Activated CD4-positive, CD25-positive, alpha-beta regulatory T cell treated with anti-CD3 and anti-CD28 coated beads, Interleukin-2, amount 50 U/mL, for 72 hours (primary cell): ENCODE data around the gene SLC25A26.
"Not testable (repeated sequence)": the region's sequence is repeated elsewhere in the genome, so short reads cannot be mapped to it uniquely, and the experiment has no call there.

Experiments
- DNase-seq: peaks from one replicate; pipeline ENCODE4 v3.0.0; 2021

SLC25A26 gene

DNA sequence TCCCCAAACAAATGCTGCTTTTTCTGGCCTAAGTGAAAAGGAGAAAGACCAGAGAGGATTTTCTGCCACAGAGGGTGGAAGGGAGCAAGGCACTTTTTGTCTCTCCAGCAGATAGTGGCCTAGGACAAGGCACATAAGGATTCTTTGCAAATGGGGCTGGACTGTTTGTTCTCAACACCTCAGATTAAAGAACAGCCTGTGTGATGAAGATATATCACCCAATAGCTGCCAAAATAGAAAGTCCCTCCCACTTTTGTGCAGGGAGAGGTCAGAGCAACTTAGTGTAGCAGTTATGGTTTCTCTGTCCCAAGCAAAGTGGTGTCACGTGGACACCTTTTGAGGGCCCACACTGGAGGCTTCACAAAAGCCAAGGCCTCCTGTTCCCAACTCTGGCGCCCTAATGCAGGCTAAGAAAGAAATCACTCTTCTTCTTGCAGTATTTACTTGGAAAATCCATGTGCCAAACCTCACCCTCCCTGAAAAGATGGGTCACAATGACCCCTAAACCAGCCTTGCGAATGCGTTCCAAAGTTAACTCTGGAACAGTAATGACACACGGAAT, 195.1 kb downstream of the SLC25A26 start:
- DNase-seq = no peak

DNA sequence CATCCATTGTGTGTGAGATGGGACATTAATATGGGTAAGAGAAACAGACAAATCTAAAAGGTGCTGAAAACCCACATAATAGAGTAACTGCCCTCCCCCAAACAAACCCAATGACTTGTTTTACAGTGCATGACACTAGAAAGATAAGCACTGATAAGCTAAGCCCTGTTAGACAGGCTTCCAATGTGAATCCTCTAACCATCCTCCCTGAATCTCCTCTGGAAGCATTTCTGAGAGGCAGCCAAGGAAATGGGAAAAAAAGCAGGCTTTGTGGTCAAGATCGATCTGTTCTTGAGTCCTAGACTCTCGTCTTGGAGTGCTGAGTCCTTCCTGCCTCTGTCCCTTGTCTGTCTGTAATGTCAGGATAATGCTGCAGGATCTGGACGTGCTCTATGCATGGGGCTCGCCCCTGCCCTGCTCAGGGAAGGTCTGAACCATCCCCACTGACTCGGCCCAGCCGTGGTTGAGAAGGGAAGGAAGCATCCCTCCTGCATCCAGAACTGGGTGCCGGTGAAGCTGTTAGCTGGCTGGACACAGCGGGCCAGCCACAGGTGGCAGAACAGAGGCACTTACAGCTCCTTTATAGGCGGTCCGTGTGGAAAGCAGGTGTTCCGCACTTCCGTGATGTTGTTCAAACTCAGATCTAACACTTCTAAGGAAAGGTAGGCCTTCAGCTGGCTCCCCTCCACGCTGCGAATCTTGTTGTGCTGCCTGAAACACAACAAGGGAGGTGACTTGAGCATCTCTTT, 195.9 kb downstream of the SLC25A26 start:
- no peak for DNase-seq

DNA sequence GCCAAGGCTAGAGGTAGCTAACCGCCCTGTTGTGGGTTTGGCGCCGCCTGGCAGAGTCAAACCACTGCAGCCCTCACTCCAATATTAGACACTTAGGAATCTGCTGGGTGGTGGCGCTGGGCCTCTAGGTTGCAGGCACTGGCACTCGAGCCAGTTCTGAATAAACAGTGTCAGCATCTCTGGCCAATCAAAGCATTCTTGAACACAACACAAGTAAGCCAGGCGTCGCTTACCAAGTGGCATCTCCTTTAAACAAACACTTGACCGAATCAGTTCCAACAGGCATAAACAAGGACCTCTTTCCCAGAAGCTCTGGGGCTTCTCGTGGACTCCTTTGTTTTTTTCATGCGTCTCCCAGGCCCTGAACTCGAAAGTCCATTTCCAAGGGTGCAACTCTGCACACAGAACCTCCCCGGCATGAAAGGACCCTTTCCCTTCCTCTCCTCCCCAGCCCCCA, 197.7 kb downstream of the SLC25A26 start:
- no peak for DNase-seq

DNA sequence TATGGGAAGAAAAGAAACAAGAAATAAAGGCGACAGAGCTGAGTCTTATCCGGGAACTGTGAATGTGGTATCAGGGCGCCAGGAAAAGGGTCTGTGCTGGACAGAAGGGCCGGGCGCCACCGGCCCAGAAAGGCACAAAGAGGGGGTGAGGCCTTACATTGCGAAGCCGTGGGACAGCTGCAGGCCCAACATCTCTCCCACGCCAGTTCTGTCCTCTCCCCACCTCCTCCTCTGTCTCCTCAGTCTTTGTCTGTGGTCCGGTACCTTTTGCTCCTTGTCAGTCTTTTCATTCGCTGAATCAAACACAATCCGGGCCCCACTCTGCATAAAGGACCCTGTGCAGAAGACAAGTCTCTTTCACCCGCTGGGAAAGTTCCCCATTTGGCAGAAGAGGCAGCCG, 198.2 kb downstream of the SLC25A26 start:
- no peak for DNase-seq

DNA sequence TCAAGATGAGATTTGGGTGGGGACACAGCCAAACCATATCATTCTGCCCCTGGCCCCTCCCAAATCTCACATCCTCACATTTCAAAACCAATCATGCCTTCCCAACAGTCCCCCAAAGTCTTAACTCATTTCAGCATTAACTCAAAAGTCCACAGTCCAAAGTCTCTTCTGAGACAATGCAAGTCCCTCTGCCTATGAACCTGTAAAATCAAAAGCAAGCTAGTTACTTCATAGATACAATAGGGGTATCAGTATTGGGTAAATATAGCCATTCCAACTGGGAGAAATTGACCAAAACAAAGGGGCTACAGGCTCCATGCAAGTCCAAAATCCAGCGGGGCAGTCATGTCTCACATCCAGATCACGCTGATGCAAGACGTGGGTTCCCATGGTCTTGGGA, 200.3 kb downstream of the SLC25A26 start:
- not testable (repeated sequence) for DNase-seq

DNA sequence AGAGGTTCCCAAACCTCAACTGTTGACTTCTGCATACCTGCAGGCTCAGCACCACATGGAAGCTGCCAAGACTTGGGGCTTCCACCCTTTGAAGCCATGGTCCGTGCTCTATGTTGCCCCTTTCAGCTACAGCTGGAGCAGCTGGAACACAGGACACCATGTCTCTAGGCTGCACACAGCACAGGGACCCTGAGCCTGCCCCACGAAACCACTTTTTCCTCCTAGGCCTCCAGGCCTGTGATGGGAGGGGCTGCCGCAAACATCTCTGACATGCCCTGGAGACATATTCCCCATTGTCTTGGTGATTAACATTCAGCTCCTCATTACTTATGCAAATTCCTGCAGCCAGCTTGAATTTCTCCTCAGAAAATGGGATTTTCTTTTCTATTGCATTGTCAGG, 201.1 kb downstream of the SLC25A26 start:
- not testable (repeated sequence) for DNase-seq

DNA sequence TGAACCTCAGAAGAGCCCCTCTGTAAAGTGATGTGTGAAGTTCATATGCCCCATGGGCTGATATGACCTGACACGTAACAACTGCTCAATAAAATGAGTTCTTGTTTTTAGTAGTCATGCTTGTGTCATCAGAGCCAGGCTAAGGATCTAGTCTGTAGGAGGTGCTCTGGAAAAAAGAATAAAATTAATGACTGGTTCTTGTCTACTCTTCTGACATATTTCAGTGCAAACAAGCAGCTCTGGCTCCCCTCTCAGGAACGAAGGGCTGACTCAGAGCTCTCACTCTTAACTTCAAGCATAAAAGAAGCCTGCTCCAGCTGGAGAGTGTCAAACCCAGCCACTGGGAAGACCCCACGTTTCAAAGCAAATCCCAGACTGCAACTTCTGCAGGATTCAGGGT, 203.0 kb downstream of the SLC25A26 start:
- no peak for DNase-seq

DNA sequence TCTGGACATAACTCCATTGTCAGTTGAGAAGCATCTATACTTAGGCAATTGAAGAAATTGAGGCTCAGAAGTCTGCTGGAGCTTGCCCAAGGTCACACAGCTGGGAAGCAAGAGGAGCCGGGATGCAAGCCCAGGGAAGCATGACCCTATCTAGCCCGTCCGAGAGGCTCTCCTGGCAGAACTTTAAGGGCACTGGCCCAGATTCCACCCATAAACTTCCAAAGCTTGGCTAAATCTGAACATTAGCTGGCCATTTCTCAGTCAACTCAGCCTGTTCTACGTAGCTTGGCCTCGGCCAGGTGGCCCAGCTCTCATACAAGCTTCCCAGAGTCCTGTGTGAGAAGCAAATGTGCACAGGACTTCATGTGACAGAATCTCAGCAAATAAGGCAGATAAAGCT, 204.2 kb downstream of the SLC25A26 start:
- no peak for DNase-seq

DNA sequence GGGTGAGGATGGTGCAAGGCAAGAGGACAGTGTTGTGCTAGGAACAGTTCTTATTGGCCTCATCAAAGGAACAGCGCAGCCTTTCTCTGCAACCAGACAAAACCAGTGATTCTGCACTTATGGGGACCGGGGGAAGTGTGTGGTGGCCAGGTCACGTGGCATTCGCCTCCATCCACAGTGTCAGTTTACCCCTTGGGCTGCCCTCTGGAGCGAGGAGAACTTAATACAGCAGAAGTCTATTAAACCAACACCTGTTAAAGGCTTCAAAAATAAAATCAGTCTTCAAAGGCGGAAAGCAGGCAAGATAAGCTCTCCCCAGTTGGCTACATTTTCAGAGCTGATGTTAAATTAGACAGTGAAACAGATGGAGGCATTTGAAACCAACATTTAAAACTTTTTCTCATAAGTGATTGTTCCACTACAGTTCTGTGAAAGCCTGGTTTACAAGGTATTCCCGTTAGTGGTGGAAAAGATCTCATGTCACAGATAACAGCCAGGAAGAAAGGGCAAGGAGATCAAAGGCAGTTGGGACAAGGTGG, 204.8 kb downstream of the SLC25A26 start:
- DNase-seq = no peak

DNA sequence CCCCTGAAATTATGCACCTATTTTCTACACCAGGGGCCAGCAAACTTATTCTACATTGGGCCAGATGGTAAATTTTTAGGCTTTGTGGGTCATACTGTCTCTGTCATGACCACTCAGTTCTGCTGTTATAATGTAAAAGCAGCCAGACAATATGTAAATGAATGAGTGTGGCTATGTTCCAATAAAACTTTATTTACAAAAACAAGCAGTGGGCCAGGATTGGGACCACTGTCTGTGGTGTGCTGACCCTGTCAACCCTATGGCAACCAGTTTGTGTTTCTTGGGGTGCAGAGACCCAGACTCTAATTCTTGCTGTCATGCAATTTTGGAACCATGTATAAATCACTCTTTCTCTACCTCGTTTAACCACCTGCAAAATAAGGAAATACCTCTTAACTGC, 205.3 kb downstream of the SLC25A26 start:
- no peak for DNase-seq

DNA sequence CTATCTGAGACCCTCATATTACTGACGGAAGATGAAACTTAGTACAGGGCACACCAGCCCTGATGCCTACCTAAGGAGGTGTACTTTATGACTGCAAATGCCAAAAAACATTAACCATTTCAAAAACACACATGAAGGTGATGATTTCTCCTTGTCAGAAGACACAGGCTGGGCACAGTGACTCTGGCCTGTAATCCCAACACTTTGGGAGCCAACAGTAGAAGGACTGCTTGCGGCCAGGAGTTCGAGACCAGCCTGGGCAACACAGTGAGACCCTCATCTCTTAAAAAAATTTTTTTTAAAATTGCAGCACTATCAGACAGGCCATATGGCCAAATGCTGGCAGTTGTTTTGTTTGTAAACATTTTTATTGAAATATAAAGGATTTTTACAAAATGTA, 206.6 kb downstream of the SLC25A26 start:
- no peak for DNase-seq

DNA sequence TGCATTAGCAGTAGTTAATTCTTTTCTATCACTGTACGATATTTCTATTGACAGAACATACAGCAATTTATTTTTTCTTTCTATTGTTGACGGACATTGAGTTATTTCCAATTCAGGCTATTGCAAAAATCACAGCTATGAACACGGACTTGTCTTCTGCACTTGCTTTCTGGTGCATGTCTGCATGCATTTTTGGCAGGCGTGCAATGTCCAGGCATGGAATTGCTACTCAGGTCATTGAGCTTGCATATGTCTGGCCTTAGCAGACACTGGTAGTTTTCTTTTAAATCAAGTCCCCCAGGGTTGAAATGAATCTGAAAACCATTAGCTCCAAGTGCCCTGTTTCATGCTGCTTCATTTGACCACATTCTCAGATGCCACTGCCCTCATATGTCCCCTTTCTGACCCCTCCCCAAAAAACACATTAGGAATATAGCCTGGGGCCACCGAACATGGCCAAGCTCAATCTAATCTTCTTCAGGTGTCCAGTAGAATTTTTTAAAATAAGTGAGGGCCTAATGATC, 207.2 kb downstream of the SLC25A26 start:
- no peak for DNase-seq
